ENCODE results near the gene LSM7. TPM values are rescaled to one million over a fixed set of nuclear protein-coding genes. Genes with fewer than 3 reads are reported as not detected.

LSM7 gene
- total and polyA plus RNA-seq, 2 experiments from 2014 or later, result 299 to 409 TPM

GRCh38 chr19:2280633-2281264 lies 47.6 kb downstream of the LSM7 start:
- no peak overlapping the region for H3K27ac Mint-ChIP-seq
- Histone ChIP-seq H3F3A (replicated peaks; ENCODE audit: low read depth) (0 out of 2 replicates have a peak, but pooled peaks cover 6% of the 10 kb centered on the region), H3K27me3 (ENCODE audit: insufficient read depth) (peaks cover 21% of the 10 kb centered on the region), H3K4me2 (no peak overlapping the region), H3K27ac (ENCODE audit: low read depth) (no peak overlapping the region), H3K36me3 (ENCODE audit: insufficient read depth) (no peaks in the 10 kb centered on the region), H2AFZ (no peak overlapping the region), H3K4me1 (ENCODE audit: insufficient read depth) (no peaks in the 10 kb centered on the region), H3K79me2 (replicated peaks; ENCODE audit: insufficient read depth) (no peaks in the 10 kb centered on the region), H3K9me2 (ENCODE audit: insufficient read depth) (no peaks in the 10 kb centered on the region), H4K20me1 (replicated peaks; ENCODE audit: insufficient read depth) (no peaks in the 10 kb centered on the region), H3K4me3 (no peak overlapping the region)
- H3K36me3 Mint-ChIP-seq (ENCODE audit: low read depth), result no peaks in the 10 kb centered on the region; the same call in 2 of the 3 replicates
- H3K4me3 Mint-ChIP-seq, result no peak overlapping the region
- ATAC-seq (no peak), DNase-seq (ENCODE audit: low spot score) (no peak)
- no peak for TF ChIP-seq EZH2phosphoT487 (IDR thresholded peaks at IDR 0.05; ENCODE audit: unreplicated experiment)
- TF ChIP-seq EZH2 (IDR thresholded peaks at IDR 0.05; ENCODE audit: low read depth, unreplicated experiment), result no peak
- TF ChIP-seq ETS1 (IDR thresholded peaks at IDR 0.05), result no peak
- no peak for TF ChIP-seq CTCF (conservative IDR thresholded peaks at IDR 0.05; ENCODE audit: low read depth in 2 of 2)
- TF ChIP-seq POLR2AphosphoS5 (IDR thresholded peaks at IDR 0.05; ENCODE audit: low read depth), result no peak
- no peak for TF ChIP-seq ZNF462 (CRISPR knock-in tag; IDR thresholded peaks at IDR 0.05)
- no peak for TF ChIP-seq ZNF114 (CRISPR knock-in tag; IDR thresholded peaks at IDR 0.05)
- no peak for TF ChIP-seq CREB1 (CRISPR knock-in tag; IDR thresholded peaks at IDR 0.05; ENCODE audit: low read depth)
- no peak for TF ChIP-seq NANOG (IDR thresholded peaks at IDR 0.05; ENCODE audit: borderline replicate concordance)
- no peak for TF ChIP-seq ZNF331 (CRISPR knock-in tag; IDR thresholded peaks at IDR 0.05; ENCODE audit: low read depth)
- no peaks in the 10 kb centered on the region for H3K9me3 Mint-ChIP-seq
- H3K27me3 Mint-ChIP-seq (ENCODE audit: insufficient read depth, low read depth, poor library complexity), result peaks cover 15% of the 10 kb centered on the region
- peaks cover 5% of the 10 kb centered on the region; the same call in 2 of the 3 replicates for H3K4me1 Mint-ChIP-seq

Measured in GM23338 (cell line).